Thyroid gland (tissue), 4 donors: Measurements from ENCODE around the gene MYH6. TPM values are rescaled to one million over a fixed set of nuclear protein-coding genes. Genes with fewer than 3 reads are reported as not detected.
"Not testable (repeated sequence)": the region's sequence is repeated elsewhere in the genome, so short reads cannot be mapped to it uniquely, and the experiment has no call there.

Experiments
- DNase-seq, 2 donors: peaks; one replicate each; pipeline ENCODE4 v3.0.0-alpha.2; 2019
- H3K27ac ChIP-seq, 3 donors: fragments of 200-600 bp; sonication (generic); 1 replicate in 2 of 3; 2 replicates in 1 of 3; pipeline ENCODE4 v1.5.1; 2016 to 2019; ENCODE audit warnings: mild to moderate bottlenecking in 1 of 3, moderate library complexity in 1 of 3
- H3K27me3 ChIP-seq: fragments of 200-600 bp; sonication (generic); one replicate; pipeline ENCODE4 v1.5.1; 2019
- H3K36me3 ChIP-seq, 2 donors: fragments of 200-600 bp; sonication (generic); one replicate each; pipeline ENCODE4 v1.5.1; 2016 to 2019
- H3K4me1 ChIP-seq, 2 donors: fragments of 200-600 bp; sonication (generic); one replicate each; pipeline ENCODE4 v1.5.1; 2017 to 2019
- H3K4me3 ChIP-seq, 3 donors: fragments of 200-600 bp; sonication (generic); replicated peaks in 1 of 3; 1 replicate in 2 of 3; 2 replicates in 1 of 3; pipeline ENCODE4 v1.5.1; 2016; ENCODE audit warnings: mild to moderate bottlenecking in 1 of 3
- H3K9me3 ChIP-seq: fragments of 200-600 bp; sonication (generic); one replicate; pipeline ENCODE4 v1.5.1; 2017
- CTCF ChIP-seq, 6 experiments: fragments of 200-600 bp in 3 of 6; fragments of 450-650 bp in 3 of 6; sonication (generic) in 3 of 6; IDR thresholded peaks; one replicate each; pipeline ENCODE4 v1.5.1; 2016 to 2019; ENCODE audit warnings: antibody characterized with exemption in 6 of 6, mild to moderate bottlenecking in 2 of 6, inconsistent platforms in 1 of 6, moderate library complexity in 1 of 6
- POLR2A ChIP-seq, 2 donors: fragments of 450-650 bp; IDR thresholded peaks; one replicate each; pipeline ENCODE4 v1.6.1; 2017; ENCODE audit warnings: antibody characterized with exemption in 2 of 2, mild to moderate bottlenecking in 2 of 2, moderate library complexity in 1 of 2
- WGBS, 2 donors: methylation state at CpG; one replicate each; pipeline ENCODE4 v1.1.5; 2017; 5-methylcytosine and 5-hydroxymethylcytosine counted together
- intact Hi-C: fragments of 100-400 bp; cut with DNase I; formaldehyde crosslinking; loops from one replicate; pipeline ENCODE4 v1.15.1; 2023
- total RNA-seq, 4 donors: library from RNA; depleted of rRNA; stranded (reverse); fragments of >200 nt; gene quantifications; one replicate each; pipeline ENCODE4 v1.2.3, GENCODE V29; 2016

Gene MYH6
- total RNA-seq, 4 donors from 2014 or later, result not detected

DNA sequence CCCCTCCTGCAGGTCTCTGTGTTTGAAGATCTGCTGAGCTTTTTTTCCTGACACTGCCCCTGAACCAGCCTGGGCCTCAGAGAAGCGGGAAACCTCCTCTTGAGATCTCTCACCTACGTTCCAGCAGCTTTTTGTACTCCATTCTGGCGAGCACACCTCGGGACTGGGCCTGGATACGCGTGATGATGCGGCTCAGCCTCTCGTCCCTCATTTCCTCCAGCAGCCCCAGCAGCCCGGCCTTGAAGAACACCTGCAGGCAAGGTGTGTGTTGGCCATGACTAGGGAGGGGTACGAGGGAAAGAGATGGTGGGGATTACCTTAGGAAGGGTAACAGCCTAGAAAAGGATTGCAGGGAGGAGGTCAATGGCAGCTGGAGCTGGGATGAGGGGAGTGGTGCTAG, 17.1 kb upstream of the MYH6 start:
- Histone ChIP-seq H3K9me3 (no peaks in the 10 kb centered on the region), H3K27me3 (no peaks in the 10 kb centered on the region), H3K27ac (no peak overlapping the region), H3K4me3 (no peak overlapping the region), H3K4me1 (no peaks in the 10 kb centered on the region), H3K36me3 (no peaks in the 10 kb centered on the region)
- DNase-seq, result no peak
- TF ChIP-seq CTCF (IDR thresholded peaks at IDR 0.05), result no peak
- TF ChIP-seq POLR2A (IDR thresholded peaks at IDR 0.05), result no peak
- WGBS, 2 donors, result 75 to 81% methylated on average over 10 of the region's 10 CpGs
- intact Hi-C loops, result no loop called here

DNA sequence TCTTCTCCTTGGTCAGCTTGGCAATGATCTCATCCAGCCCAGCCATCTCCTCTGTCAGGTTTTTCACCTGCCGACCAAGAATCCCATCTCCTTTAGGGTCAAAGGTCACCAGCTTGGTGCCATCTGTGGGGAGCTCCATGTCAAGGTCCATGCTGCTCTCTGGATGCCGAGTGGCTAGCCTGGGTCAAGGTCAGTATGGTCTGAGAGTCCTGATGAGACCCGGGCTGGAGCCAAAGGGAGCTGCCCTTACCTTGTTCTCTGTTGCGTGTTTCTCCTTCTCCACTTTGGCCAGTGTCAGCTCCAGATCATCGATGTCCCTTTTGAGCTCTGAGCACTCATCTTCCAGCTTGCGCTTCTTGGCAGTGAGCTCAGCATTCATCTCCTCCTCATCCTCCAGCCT, 15.6 kb upstream of the MYH6 start:
- intact Hi-C loops, result no loop called here
- Histone ChIP-seq H3K9me3 (no peaks in the 10 kb centered on the region), H3K4me1 (no peaks in the 10 kb centered on the region), H3K27ac (no peak overlapping the region), H3K36me3 (no peaks in the 10 kb centered on the region), H3K27me3 (no peaks in the 10 kb centered on the region), H3K4me3 (no peak overlapping the region)
- no peak for DNase-seq
- WGBS, 2 donors, result 81 to 90% methylated on average over 6 of the region's 6 CpGs
- no peak for TF ChIP-seq POLR2A (IDR thresholded peaks at IDR 0.05)
- TF ChIP-seq CTCF (IDR thresholded peaks at IDR 0.05), result no peak

DNA sequence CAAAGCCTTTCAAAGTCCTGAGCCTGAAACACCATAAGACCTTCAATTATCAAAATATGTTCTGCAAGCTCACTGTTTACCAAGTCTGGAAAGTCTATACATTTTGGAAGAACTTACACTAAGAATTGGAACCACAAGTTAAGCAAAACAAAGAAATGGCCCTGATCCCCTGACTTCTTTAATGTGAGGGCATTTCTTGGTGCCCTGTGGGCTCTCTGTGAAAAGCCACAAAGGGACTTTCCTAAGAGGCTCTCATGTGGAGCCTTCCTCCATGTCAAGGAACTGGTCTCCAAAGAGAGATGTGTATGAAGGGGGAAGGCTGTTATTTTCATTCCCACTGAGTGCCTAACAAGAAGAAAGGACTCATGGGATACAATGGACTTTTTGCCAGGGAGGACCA, 13.5 kb upstream of the MYH6 start:
- H3K4me1 ChIP-seq, result no peaks in the 10 kb centered on the region

GRCh38 chr14:23419646-23420045, 11.6 kb upstream of the MYH6 start:
- H3K36me3 ChIP-seq, intact Hi-C loops, DNase-seq, H3K4me3 ChIP-seq, H3K27ac ChIP-seq, H3K9me3 ChIP-seq, H3K4me1 ChIP-seq, H3K27me3 ChIP-seq: not testable (repeated sequence)
- 74 to 82% methylated on average over 4 to 5 of the region's 17 CpGs for WGBS, 2 donors

More for the DNA sequence above, 13.5 kb upstream of the MYH6 start:
- H3K9me3 ChIP-seq, result no peaks in the 10 kb centered on the region
- intact Hi-C loops, result no loop called here
- H3K27me3 ChIP-seq, result no peaks in the 10 kb centered on the region
- no peaks in the 10 kb centered on the region for H3K36me3 ChIP-seq
- DNase-seq, result no peak
- TF ChIP-seq POLR2A (IDR thresholded peaks at IDR 0.05) (no peak), CTCF (IDR thresholded peaks at IDR 0.05) (no peak)
- no peak overlapping the region for H3K27ac ChIP-seq
- H3K4me3 ChIP-seq, result no peak overlapping the region

DNA sequence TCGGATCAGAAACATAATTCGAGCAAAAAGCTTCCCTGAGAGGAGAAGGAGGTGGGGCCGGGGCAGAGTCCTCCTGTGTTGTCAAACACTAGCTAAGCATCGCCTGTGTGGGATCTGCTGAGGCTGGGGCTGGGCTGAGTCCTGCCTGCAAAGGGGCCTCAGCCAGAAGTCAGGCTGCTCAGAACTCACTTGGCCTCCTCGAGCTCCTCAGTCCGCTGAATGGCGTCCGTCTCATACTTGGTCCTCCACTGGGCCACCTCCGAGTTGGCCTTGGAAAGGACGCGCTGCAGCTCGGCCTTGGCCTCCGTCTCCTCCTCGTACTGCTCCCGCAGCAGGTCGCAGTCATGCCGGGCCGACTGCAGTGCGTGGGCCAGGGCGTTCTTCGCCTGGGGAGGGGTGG, 9.9 kb upstream of the MYH6 start:
- Histone ChIP-seq H3K4me3 (no peak overlapping the region), H3K27me3 (no peaks in the 10 kb centered on the region), H3K9me3 (no peaks in the 10 kb centered on the region), H3K4me1 (no peaks in the 10 kb centered on the region), H3K27ac (no peak overlapping the region), H3K36me3 (no peaks in the 10 kb centered on the region)
- no peak for DNase-seq
- WGBS, 2 donors, result 93% methylated on average over 21 of the region's 21 CpGs
- intact Hi-C loops, result no loop called here
- no peak for TF ChIP-seq POLR2A (IDR thresholded peaks at IDR 0.05)
- TF ChIP-seq CTCF (IDR thresholded peaks at IDR 0.05), result no peak

GRCh38 chr14:23417269-23417668, 9.2 kb upstream of the MYH6 start:
- H3K9me3 ChIP-seq, intact Hi-C loops, H3K27me3 ChIP-seq, H3K27ac ChIP-seq, H3K36me3 ChIP-seq, H3K4me3 ChIP-seq, H3K4me1 ChIP-seq, DNase-seq: not testable (repeated sequence)
- WGBS, 2 donors, result 81 to 86% methylated on average over 12 of the region's 12 CpGs
